HG03060 (cell line): ENCODE measurements around the gene EPHA3.
"Not testable (repeated sequence)": the region's sequence is repeated elsewhere in the genome, so short reads cannot be mapped to it uniquely, and the experiment has no call there.

Source experiments
- ATAC-seq: cut with Tn5 transposase; IDR thresholded peaks from one replicate; pipeline ENCODE4 v1.9.1; 2021; ENCODE audit warnings: low read depth, moderate number of reproducible peaks; ENCODE audit not compliant: unreplicated experiment

The EPHA3 gene

GRCh38 chr3:89350935-89351334, 243.5 kb downstream of the EPHA3 start:
- ATAC-seq = not testable (repeated sequence)

- no peak for ATAC-seq
These were observed 246.0 kb downstream of the EPHA3 start for GRCh38 chr3:89353465-89353864.

- ATAC-seq = no peak
These were observed 250.9 kb downstream of the EPHA3 start for GRCh38 chr3:89358281-89358680.

GRCh38 chr3:89360156-89360555, 252.7 kb downstream of the EPHA3 start:
- ATAC-seq = no peak

- ATAC-seq = no peak
These were observed 255.1 kb downstream of the EPHA3 start for GRCh38 chr3:89362496-89362895.

- no peak for ATAC-seq
These were observed 255.8 kb downstream of the EPHA3 start for GRCh38 chr3:89363171-89363570.

- no peak for ATAC-seq
These were observed 256.9 kb downstream of the EPHA3 start for GRCh38 chr3:89364314-89364713.

GRCh38 chr3:89367166-89367565, 259.7 kb downstream of the EPHA3 start:
- ATAC-seq = no peak

- ATAC-seq = no peak
These were observed 261.4 kb downstream of the EPHA3 start for GRCh38 chr3:89368846-89369245.

GRCh38 chr3:89372456-89372855, 265.0 kb downstream of the EPHA3 start:
- no peak for ATAC-seq

- no peak for ATAC-seq
These were observed 266.0 kb downstream of the EPHA3 start for GRCh38 chr3:89373434-89373833.

- ATAC-seq = no peak
These were observed 268.0 kb downstream of the EPHA3 start for GRCh38 chr3:89375451-89375850.

GRCh38 chr3:89380016-89380415, 272.6 kb downstream of the EPHA3 start:
- ATAC-seq = no peak

GRCh38 chr3:89392991-89393390, 285.6 kb downstream of the EPHA3 start:
- ATAC-seq = no peak

- ATAC-seq = no peak
These were observed 288.0 kb downstream of the EPHA3 start for GRCh38 chr3:89395456-89395855.

GRCh38 chr3:89395996-89396395, 288.6 kb downstream of the EPHA3 start:
- no peak for ATAC-seq

GRCh38 chr3:89402051-89402450, 294.6 kb downstream of the EPHA3 start:
- ATAC-seq = no peak

- ATAC-seq = no peak
These were observed 297.8 kb downstream of the EPHA3 start for GRCh38 chr3:89405176-89405575.

GRCh38 chr3:89405593-89405992, 298.2 kb downstream of the EPHA3 start:
- ATAC-seq = no peak

GRCh38 chr3:89411201-89411600, 303.8 kb downstream of the EPHA3 start:
- no peak for ATAC-seq

GRCh38 chr3:89414270-89414669, 306.8 kb downstream of the EPHA3 start:
- no peak for ATAC-seq

GRCh38 chr3:89419647-89420241, 312.3 kb downstream of the EPHA3 start:
- no peak for ATAC-seq

- ATAC-seq = no peak
These were observed 318.6 kb downstream of the EPHA3 start for GRCh38 chr3:89426060-89426459.
